ENCODE measurements around the gene MITF. TPM values are rescaled to one million over a fixed set of nuclear protein-coding genes. Genes with fewer than 3 reads are reported as not detected.

Gene MITF
- total RNA-seq, 1 donor from 2014 or later, result 57.7 TPM

- intact Hi-C loops (cut with DNase I), result no loop called here
These were observed 76.7 kb downstream of the MITF start for GRCh38 chr3:69815970-69816369.

DNA sequence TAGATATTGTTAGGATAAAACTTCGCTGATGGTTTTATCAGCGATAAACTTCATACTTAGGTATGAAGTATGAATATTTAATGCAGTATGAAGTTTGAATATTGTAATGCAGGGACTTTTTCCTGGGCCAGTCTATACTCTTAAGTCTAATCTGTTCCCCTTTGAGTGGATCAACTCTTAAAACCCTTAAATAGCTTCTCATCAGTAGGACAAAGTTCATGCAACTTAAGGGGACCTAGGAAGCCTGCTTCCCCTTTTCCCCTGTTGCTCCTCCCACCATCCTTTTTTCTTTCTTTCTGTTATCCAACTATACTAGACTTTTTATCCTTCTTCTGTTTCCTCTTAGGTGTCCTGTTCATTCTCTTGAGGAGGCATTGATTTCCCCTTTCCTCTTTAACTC is 78.7 kb downstream of the MITF start:
- intact Hi-C loops (cut with DNase I), result no loop called here
- Histone ChIP-seq H3K27ac (no peak overlapping the region), H3K4me3 (no peak overlapping the region), H3K4me1 (peaks cover 72% of the 10 kb centered on the region), H3K9me3 (no peaks in the 10 kb centered on the region), H3K36me3 (no peaks in the 10 kb centered on the region), H3K27me3 (no peaks in the 10 kb centered on the region)
- no peak for DNase-seq (ENCODE audit: extremely low spot score in 2 of 2)
- no peak for TF ChIP-seq POLR2A (IDR thresholded peaks at IDR 0.05)
- TF ChIP-seq POLR2AphosphoS5 (IDR thresholded peaks at IDR 0.05; ENCODE audit: insufficient read depth in 1 of 2, low read depth in 1 of 2), result no peak
- TF ChIP-seq, protein P1, sequence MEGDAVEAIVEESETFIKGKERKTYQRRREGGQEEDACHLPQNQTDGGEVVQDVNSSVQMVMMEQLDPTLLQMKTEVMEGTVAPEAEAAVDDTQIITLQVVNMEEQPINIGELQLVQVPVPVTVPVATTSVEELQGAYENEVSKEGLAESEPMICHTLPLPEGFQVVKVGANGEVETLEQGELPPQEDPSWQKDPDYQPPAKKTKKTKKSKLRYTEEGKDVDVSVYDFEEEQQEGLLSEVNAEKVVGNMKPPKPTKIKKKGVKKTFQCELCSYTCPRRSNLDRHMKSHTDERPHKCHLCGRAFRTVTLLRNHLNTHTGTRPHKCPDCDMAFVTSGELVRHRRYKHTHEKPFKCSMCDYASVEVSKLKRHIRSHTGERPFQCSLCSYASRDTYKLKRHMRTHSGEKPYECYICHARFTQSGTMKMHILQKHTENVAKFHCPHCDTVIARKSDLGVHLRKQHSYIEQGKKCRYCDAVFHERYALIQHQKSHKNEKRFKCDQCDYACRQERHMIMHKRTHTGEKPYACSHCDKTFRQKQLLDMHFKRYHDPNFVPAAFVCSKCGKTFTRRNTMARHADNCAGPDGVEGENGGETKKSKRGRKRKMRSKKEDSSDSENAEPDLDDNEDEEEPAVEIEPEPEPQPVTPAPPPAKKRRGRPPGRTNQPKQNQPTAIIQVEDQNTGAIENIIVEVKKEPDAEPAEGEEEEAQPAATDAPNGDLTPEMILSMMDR (IDR thresholded peaks at IDR 0.05), result no peak

More at GRCh38 chr3:69815970-69816369, 76.7 kb downstream of the MITF start:
- no peak for DNase-seq (ENCODE audit: extremely low spot score in 2 of 2)
- Histone ChIP-seq H3K9me3 (no peaks in the 10 kb centered on the region), H3K27ac (no peak overlapping the region), H3K4me1 (peaks cover 75% of the 10 kb centered on the region), H3K36me3 (no peaks in the 10 kb centered on the region), H3K4me3 (no peak overlapping the region), H3K27me3 (no peaks in the 10 kb centered on the region)
- TF ChIP-seq, protein P1 (IDR thresholded peaks at IDR 0.05), result no peak
- TF ChIP-seq POLR2AphosphoS5 (IDR thresholded peaks at IDR 0.05; ENCODE audit: insufficient read depth in 1 of 2, low read depth in 1 of 2), result no peak
- no peak for TF ChIP-seq POLR2A (IDR thresholded peaks at IDR 0.05)

DNA sequence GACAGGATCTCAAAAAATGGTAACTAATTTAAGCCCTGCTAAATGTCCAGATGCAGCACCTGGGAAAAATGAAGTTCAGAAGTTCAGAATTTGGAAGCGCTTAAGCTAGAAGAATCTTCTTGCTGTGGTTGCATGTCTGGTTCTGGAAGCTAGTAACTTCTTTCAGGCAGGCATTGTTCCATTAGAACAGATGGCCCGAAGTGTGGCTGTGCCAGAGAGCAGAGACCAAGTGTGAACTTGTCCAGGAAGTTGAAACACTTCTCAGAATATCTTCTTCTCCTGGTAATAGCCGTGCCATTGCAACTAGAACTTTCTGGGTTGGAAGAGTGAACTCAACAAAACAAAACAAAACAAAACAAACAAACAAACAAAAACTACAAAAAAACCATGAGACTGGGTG is 80.0 kb downstream of the MITF start:
- intact Hi-C loops (cut with DNase I), result no loop called here
- Histone ChIP-seq H3K4me3 (no peak overlapping the region), H3K36me3 (no peaks in the 10 kb centered on the region), H3K4me1 (peaks cover 75% of the 10 kb centered on the region), H3K27me3 (no peaks in the 10 kb centered on the region), H3K9me3 (no peaks in the 10 kb centered on the region), H3K27ac (no peak overlapping the region)
- no peak for DNase-seq (ENCODE audit: extremely low spot score in 2 of 2)
- TF ChIP-seq POLR2A (IDR thresholded peaks at IDR 0.05) (no peak), POLR2AphosphoS5 (IDR thresholded peaks at IDR 0.05; ENCODE audit: insufficient read depth in 1 of 2, low read depth in 1 of 2) (no peak)
- TF ChIP-seq, protein P1 (IDR thresholded peaks at IDR 0.05), result no peak

DNA sequence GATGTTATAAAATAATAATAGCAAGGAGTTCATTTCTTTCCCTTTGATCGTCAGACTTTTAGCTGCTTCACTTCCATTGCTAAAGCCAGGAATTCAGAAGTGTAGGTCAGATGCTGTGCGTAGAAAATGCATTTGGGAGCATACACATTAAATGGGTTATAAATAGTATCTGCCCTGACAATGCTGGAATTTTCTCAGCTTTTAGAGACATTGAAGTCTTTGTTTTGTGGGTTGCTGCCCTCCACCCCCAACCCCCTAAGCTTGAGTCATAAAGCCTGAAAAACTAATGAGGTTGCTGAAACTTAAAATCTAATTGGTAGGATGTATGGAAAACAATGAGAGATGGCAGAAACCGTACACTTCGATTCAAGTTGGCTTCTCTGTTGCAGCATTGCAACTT is 81.9 kb downstream of the MITF start:
- H3K36me3 ChIP-seq, result no peaks in the 10 kb centered on the region
- intact Hi-C loops (cut with DNase I), result no loop called here
- no peak overlapping the region for H3K27ac ChIP-seq
- H3K4me3 ChIP-seq, result no peak overlapping the region
- no peaks in the 10 kb centered on the region for H3K27me3 ChIP-seq
- no peak for DNase-seq (ENCODE audit: extremely low spot score in 2 of 2)
- TF ChIP-seq POLR2AphosphoS5 (IDR thresholded peaks at IDR 0.05; ENCODE audit: insufficient read depth in 1 of 2, low read depth in 1 of 2) (no peak), POLR2A (IDR thresholded peaks at IDR 0.05) (no peak)
- TF ChIP-seq, protein P1 (IDR thresholded peaks at IDR 0.05), result no peak
- H3K4me1 ChIP-seq, result peaks cover 68% of the 10 kb centered on the region
- no peaks in the 10 kb centered on the region for H3K9me3 ChIP-seq

- Histone ChIP-seq H3K4me1 (peaks cover 42% of the 10 kb centered on the region), H3K27ac (no peak overlapping the region), H3K27me3 (no peaks in the 10 kb centered on the region), H3K36me3 (no peaks in the 10 kb centered on the region), H3K9me3 (no peaks in the 10 kb centered on the region), H3K4me3 (no peak overlapping the region)
- no peak for TF ChIP-seq POLR2AphosphoS5 (IDR thresholded peaks at IDR 0.05; ENCODE audit: insufficient read depth in 1 of 2, low read depth in 1 of 2)
- TF ChIP-seq POLR2A (IDR thresholded peaks at IDR 0.05), result no peak
- intact Hi-C loops (cut with DNase I), result no loop called here
- DNase-seq (ENCODE audit: extremely low spot score in 2 of 2), result no peak
These were observed 84.5 kb downstream of the MITF start for GRCh38 chr3:69823743-69824142.
